OCI-LY1 (cell line): Measurements from ENCODE around the gene FUNDC2.

Experiments used
- H2AFZ ChIP-seq: fragments of 200-600 bp; sonication (generic), shearing (Covaris generic); 2 replicates; pipeline ENCODE4 v1.6.0; 2014; ENCODE audit warnings: antibody characterized with exemption, mild to moderate bottlenecking, low read length
- H3F3A ChIP-seq: fragments of 200-600 bp; sonication (generic), shearing (Covaris generic); 2 replicates; pipeline ENCODE4 v1.6.0; 2014; ENCODE audit warnings: mild to moderate bottlenecking, antibody characterized with exemption, low read length, moderate library complexity; ENCODE audit not compliant: insufficient read depth
- H3K27ac ChIP-seq: fragments of 200-600 bp; sonication (generic); 2 replicates; pipeline ENCODE4 v1.5.1; 2014; ENCODE audit warnings: low read length, mixed run types, mild to moderate bottlenecking, low read depth; ENCODE audit not compliant: poor library complexity, severe bottlenecking
- H3K27me3 ChIP-seq: fragments of 200-600 bp; sonication (generic); 2 replicates; pipeline ENCODE4 v1.6.0; 2014; ENCODE audit warnings: antibody characterized with exemption, mild to moderate bottlenecking, low read length, moderate library complexity; ENCODE audit not compliant: insufficient read depth
- H3K36me3 ChIP-seq: fragments of 200-600 bp; sonication (generic); 2 replicates; pipeline ENCODE4 v1.6.1; 2014; ENCODE audit warnings: mild to moderate bottlenecking, antibody characterized with exemption, low read length, moderate library complexity, mixed read lengths; ENCODE audit not compliant: insufficient read depth
- H3K4me1 ChIP-seq: fragments of 200-600 bp; sonication (generic); 2 replicates; pipeline ENCODE4 v1.5.1; 2014; ENCODE audit warnings: mild to moderate bottlenecking, low read length, moderate library complexity; ENCODE audit not compliant: insufficient read depth, severe bottlenecking
- H3K4me2 ChIP-seq: fragments of 200-600 bp; sonication (generic), shearing (Covaris generic); 2 replicates; pipeline ENCODE4 v1.6.1; 2014; ENCODE audit warnings: low read length
- H3K4me3 ChIP-seq: fragments of 200-600 bp; sonication (generic); 2 replicates; pipeline ENCODE4 v1.5.1; 2014; ENCODE audit warnings: low read length, low read depth, mild to moderate bottlenecking, mixed read lengths; ENCODE audit not compliant: poor library complexity, severe bottlenecking
- H3K79me2 ChIP-seq: fragments of 200-600 bp; shearing (Covaris generic); 2 replicates; pipeline ENCODE4 v1.6.1; 2016; ENCODE audit warnings: mixed run types, low read length, mixed read lengths; ENCODE audit not compliant: insufficient read depth
- H3K9ac ChIP-seq: fragments of 200-600 bp; sonication (generic), shearing (Covaris generic); 2 replicates; pipeline ENCODE4 v1.6.1; 2014; ENCODE audit warnings: mild to moderate bottlenecking, low read length, mixed read lengths
- H3K9me2 ChIP-seq: fragments of 200-600 bp; sonication (generic), shearing (Covaris generic); 2 replicates; pipeline ENCODE4 v1.6.1; 2014; ENCODE audit warnings: low read depth, mild to moderate bottlenecking, low read length, mixed read lengths
- H3K9me3 ChIP-seq: fragments of 200-600 bp; shearing (Covaris generic); 2 replicates; pipeline ENCODE4 v1.6.1; 2014; ENCODE audit warnings: low read length, mixed read lengths
- H4K20me1 ChIP-seq: fragments of 200-600 bp; sonication (generic), shearing (Covaris generic); 2 replicates; pipeline ENCODE4 v1.6.0; 2016; ENCODE audit warnings: mild to moderate bottlenecking, low read length; ENCODE audit not compliant: insufficient read depth
- EZH2 ChIP-seq: fragments of 200-600 bp; sonication (generic), shearing (Covaris generic); IDR thresholded peaks from 2 replicates; pipeline ENCODE4 v1.8.0; 2017; ENCODE audit warnings: borderline replicate concordance, mixed run types, mild to moderate bottlenecking, antibody characterized with exemption, low read length, moderate library complexity, mixed read lengths
- TF ChIP-seq, protein P1 (sequence below): fragments of 200-600 bp; sonication (generic), shearing (Covaris generic); IDR thresholded peaks from 2 replicates; pipeline ENCODE4 v1.5.1; 2017; ENCODE audit warnings: mild to moderate bottlenecking, antibody characterized with exemption, low read length, moderate library complexity, mixed read lengths

The FUNDC2 gene

DNA sequence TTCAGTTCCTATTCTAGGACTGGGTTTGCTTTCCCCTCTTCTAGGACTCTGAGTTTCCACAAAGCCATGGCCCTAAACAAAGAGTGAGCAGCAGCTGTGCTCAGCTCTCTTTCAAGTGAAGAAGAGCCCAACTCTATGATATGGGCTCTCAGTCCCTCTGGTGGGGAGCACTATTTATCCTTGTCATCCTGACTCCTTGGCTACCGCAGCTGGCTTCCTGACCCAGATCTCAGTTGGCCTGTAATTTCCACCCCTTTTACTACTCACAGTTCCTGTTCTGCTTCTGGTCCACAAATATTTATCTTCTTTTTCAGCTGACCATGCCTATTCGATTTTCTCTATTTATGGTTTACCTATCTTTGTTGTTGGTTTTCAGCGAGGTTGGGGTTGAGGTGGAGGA is 37.9 kb upstream of the FUNDC2 start:
- H3K79me2 ChIP-seq = no peaks in the 10 kb centered on the region
- no peaks in the 10 kb centered on the region for H3K36me3 ChIP-seq
- H3K4me2 ChIP-seq = no peak overlapping the region
- H4K20me1 ChIP-seq = no peaks in the 10 kb centered on the region
- H3K9ac ChIP-seq = no peak overlapping the region
- H3K4me3 ChIP-seq = no peak overlapping the region
- H3K4me1 ChIP-seq = no peaks in the 10 kb centered on the region
- no peak overlapping the region for H2AFZ ChIP-seq
- no peaks in the 10 kb centered on the region for H3F3A ChIP-seq
- no peaks in the 10 kb centered on the region for H3K9me2 ChIP-seq
- TF ChIP-seq, protein P1, sequence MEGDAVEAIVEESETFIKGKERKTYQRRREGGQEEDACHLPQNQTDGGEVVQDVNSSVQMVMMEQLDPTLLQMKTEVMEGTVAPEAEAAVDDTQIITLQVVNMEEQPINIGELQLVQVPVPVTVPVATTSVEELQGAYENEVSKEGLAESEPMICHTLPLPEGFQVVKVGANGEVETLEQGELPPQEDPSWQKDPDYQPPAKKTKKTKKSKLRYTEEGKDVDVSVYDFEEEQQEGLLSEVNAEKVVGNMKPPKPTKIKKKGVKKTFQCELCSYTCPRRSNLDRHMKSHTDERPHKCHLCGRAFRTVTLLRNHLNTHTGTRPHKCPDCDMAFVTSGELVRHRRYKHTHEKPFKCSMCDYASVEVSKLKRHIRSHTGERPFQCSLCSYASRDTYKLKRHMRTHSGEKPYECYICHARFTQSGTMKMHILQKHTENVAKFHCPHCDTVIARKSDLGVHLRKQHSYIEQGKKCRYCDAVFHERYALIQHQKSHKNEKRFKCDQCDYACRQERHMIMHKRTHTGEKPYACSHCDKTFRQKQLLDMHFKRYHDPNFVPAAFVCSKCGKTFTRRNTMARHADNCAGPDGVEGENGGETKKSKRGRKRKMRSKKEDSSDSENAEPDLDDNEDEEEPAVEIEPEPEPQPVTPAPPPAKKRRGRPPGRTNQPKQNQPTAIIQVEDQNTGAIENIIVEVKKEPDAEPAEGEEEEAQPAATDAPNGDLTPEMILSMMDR = no peak
- no peak for TF ChIP-seq EZH2
- H3K27me3 ChIP-seq = no peaks in the 10 kb centered on the region
- no peak overlapping the region for H3K27ac ChIP-seq
- no peaks in the 10 kb centered on the region for H3K9me3 ChIP-seq

DNA sequence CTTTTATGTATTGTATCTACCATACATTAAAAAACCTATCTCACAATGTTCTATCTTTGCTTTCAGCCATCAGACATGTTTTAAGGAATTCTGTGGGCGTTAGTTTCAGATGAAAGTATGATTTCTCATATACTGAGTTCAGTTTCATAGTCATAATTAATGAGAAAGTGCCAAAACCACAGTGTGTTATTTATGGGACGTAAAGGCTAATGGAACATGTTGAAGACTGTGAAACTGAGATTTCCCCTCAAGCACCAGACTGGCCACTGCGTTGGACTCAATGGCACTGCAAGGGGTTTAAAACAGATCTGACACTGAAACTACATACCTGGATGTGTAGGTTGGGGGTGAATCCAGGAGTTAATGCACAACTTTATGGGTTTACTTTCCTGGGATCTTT is 36.1 kb upstream of the FUNDC2 start:
- Histone ChIP-seq H3K79me2 (no peaks in the 10 kb centered on the region), H3K9ac (no peak overlapping the region), H3K27ac (no peak overlapping the region), H3K4me1 (no peaks in the 10 kb centered on the region), H3K9me2 (no peaks in the 10 kb centered on the region), H3K9me3 (no peaks in the 10 kb centered on the region), H3F3A (no peaks in the 10 kb centered on the region), H2AFZ (no peak overlapping the region), H4K20me1 (no peaks in the 10 kb centered on the region), H3K36me3 (no peaks in the 10 kb centered on the region), H3K4me2 (no peak overlapping the region), H3K27me3 (no peaks in the 10 kb centered on the region), H3K4me3 (no peak overlapping the region)
- no peak for TF ChIP-seq EZH2

DNA sequence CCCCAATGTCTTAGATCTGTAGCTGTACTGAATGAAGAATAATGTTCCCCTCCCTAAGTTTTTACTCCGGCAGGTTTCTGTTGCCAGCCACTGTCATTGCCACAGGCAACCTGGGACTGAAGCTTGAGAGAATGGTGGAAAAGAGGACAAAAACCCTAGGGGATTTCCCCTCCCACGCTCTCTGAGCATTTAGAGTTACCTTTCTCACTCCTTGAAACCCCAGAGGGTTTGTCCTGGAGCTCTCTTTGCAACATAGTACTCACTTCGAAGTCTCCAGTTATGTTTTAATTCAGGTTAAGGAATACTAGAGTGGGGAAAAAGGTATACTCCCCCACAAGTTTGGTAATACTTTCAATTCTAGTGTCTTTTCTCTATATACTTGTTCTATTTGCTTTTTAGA is 35.6 kb upstream of the FUNDC2 start:
- Histone ChIP-seq H3K27me3 (no peaks in the 10 kb centered on the region), H3K4me1 (no peaks in the 10 kb centered on the region), H3K36me3 (no peaks in the 10 kb centered on the region), H4K20me1 (no peaks in the 10 kb centered on the region), H3K9me3 (no peaks in the 10 kb centered on the region), H3K9me2 (no peaks in the 10 kb centered on the region), H3K9ac (no peak overlapping the region), H3K27ac (no peak overlapping the region), H3K79me2 (no peaks in the 10 kb centered on the region), H2AFZ (no peak overlapping the region), H3K4me3 (no peak overlapping the region), H3F3A (no peaks in the 10 kb centered on the region), H3K4me2 (no peak overlapping the region)
- TF ChIP-seq, protein P1 = no peak
- TF ChIP-seq EZH2 = no peak

DNA sequence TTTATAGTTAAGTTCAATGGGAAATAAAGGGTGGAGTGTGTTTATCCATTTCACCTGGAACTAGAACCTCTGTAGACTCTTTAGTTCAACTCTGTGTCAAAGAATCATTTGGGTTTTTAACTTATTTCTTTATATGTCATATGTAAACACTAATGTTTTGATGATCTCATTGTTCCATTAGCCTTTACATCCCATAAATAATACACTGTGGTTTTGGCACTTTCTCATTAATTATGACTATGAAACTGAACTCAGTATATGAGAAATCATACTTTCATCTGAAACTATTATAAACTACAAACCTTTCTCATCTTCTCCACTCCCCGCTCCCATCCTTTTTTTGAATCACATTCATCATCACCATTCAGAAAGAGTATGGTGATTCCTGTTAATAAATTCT is 35.2 kb upstream of the FUNDC2 start:
- TF ChIP-seq, protein P1 = no peak
- TF ChIP-seq EZH2 = no peak
- H3K36me3 ChIP-seq = no peaks in the 10 kb centered on the region
- H2AFZ ChIP-seq = no peak overlapping the region
- no peak overlapping the region for H3K4me2 ChIP-seq
- no peaks in the 10 kb centered on the region for H3F3A ChIP-seq
- H3K9me3 ChIP-seq = no peaks in the 10 kb centered on the region
- no peaks in the 10 kb centered on the region for H3K27me3 ChIP-seq
- H3K27ac ChIP-seq = no peak overlapping the region
- no peak overlapping the region for H3K9ac ChIP-seq
- H3K4me3 ChIP-seq = no peak overlapping the region
- H4K20me1 ChIP-seq = no peaks in the 10 kb centered on the region
- H3K4me1 ChIP-seq = no peaks in the 10 kb centered on the region
- H3K9me2 ChIP-seq = no peaks in the 10 kb centered on the region
- no peaks in the 10 kb centered on the region for H3K79me2 ChIP-seq
